Limb (tissue), 2 donors: ENCODE data around the gene LYG1.
"Not testable (repeated sequence)": the region's sequence is repeated elsewhere in the genome, so short reads cannot be mapped to it uniquely, and the experiment has no call there.

Experiments used
- DNase-seq, 2 donors: peaks; one replicate each; pipeline ENCODE4 v3.0.0-alpha.2; 2016; ENCODE audit errors: extremely low spot score in 2 of 2

Gene LYG1

DNA sequence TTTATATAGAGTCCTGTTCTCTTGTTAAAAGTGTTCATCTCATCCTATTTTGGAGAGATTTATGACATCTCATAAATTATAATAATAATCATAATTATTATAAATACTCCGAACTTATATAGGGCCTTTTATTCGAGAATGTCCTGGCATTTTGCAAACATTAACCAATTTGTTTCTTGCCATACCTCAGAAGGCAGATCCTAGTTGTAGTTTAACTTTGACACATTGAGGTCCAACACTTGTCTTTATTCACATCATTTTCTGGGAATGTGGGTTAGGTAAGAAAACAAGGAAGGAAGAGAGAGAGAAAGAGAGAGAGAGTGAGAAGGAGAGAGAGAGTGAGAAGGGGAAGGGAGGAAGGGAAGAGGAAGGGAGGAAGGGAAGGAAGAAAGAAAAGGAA, at the start of gene LYG1:
Gene LYG1, minus strand, starts transcription at position 101 of the 400 bp plus-strand sequence. CDS start 5,527 bp downstream, outside the sequence.
- not testable (repeated sequence) for DNase-seq

DNA sequence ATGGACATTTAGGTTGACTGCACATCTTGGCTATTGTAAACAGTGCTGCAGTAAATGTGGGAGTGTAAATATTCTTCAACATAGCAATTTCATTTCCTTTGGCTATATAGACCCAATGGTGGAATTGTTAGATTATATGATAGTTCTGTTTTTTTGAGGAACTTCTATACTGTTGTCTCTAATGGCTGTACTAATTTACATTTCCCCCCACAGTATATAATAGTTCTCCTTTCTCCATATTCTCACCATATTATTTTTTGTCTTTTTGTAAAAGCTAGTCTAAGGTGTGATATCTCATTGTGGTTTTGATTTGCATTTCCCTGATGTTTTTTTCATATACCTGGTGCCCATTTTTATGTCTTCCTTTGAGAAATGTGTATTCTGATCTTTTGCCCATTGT, 49.2 kb upstream of the LYG1 start:
- no peak for DNase-seq

DNA sequence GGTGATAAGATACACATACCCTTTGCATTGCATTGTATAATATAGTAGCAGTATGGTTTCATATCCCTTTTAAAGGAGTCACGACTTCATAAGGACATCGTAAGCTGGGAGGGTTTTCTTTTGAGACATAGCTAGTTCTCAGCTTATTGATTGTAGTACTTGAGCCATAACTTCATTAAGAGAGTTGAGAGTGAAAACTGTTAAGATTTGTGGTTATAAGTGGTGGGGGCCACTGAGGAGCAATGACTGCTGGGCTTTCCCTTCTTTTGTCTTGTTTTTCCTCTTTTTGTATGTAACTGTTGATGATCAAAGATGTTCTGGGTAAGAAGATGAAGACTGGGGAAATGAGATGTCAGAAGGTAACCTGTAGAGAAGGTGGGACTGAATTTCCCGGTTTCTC, 47.2 kb upstream of the LYG1 start:
- DNase-seq, result no peak

DNA sequence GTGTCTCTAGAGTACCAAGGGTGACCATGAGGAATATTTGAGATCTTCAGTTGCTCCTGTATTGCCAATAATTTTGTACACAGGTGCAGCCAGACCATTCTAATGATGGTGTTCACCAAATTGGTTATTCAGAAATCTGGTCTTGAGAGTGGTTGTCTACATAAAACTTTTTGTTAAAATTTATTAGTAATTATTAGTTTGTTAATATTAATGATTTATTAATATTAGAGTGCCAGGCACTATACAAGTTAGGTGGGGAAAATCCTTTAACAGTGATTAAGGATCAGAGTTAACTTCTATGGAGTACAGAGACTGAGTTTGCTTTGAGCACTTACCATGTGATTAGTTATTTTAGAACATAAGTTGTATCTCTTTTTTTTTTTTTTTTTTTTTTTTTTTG, 45.2 kb upstream of the LYG1 start:
- DNase-seq, result no peak

DNA sequence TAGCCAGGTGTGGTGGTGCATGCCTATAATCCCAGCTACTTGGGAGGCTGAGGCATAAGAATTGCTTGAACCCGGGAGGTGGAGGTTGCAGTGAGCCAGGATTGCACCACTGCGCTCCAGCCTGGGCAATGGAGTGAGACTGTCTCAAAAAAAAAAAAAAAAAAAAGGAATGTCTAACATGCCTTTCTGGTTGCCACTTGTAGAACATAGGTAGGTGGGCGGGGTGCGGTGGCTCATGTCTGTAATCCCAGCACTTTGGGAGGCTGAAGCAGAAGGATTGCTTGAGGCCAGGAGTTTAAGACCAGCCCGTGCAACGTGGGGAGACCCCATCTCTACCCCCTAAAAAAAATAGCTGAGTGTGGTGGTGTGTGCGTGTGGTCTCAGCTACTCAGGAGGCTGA, 44.4 kb upstream of the LYG1 start:
- not testable (repeated sequence) for DNase-seq

DNA sequence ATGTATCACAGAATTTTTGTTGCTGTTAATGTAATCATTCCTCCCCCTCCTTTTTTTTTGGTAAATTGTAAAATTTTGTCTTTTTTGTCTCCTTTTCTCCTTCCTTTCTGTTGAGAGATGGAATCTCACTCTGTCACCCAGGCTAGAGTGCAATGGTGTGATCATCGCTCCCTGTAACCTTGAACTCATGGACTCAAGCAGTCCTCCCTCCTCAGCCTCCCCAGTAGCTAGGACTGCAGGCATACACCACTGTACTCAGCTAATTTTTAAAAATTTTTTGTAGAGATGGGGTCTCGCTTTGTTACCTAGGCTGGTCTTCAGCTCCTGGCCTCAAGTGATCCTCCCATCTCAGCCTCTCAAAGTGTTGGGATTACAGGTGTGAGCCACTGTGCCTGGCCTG, 41.5 kb upstream of the LYG1 start:
- no peak for DNase-seq

DNA sequence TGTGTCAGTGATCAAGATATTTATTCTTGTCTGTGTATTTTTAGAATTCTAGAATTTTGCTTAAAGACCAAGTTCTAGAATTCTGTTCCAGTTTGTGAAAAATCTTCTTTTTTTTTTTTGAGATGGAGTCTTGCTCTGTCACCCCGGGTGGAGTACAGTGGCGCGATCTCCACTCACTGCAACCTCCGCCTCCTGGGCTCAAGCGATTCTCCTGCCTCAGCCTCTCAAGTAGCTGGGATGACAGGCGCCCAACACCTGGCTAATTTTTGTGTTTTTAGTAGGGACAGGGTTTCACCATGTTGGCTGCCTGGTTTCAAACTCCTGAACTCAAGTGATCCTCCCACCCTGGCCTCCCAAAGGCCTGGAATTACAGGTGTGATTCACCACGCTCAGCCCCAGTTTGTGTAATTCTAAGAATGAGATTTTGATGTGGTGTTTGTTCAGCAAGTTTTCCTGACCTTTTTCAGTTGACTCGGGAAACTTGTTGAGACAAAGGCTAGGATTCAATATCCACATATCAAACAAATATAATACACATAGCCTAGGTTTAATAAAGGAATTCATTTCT, 39.8 kb upstream of the LYG1 start:
- no peak for DNase-seq

DNA sequence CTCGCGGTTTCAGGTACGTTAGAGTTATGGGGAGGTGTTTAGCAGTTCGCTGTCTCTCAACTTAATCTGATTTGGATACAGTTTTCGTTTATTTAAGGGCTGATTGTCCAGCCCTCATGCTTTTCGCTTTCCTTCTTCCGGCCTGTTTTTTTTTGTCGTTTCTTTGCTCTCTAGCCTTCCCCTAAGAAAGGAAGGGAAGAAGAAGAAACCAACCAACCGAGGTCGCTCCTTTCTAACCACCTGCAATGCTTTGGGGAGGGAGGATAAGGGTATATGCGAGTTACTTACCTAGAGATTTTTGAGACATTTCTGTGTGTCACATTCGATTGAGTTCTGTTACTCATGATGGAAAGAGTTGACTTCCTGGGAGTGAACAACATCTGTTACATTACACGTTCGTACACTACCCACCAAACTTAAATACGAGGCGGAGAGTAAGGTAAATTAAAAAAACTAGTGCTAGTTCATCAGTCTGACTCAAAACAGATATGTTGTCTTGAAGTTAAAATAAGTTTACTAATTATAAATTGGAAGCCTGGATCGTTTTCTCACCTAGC, 37.1 kb upstream of the LYG1 start:
- DNase-seq, result no peak

DNA sequence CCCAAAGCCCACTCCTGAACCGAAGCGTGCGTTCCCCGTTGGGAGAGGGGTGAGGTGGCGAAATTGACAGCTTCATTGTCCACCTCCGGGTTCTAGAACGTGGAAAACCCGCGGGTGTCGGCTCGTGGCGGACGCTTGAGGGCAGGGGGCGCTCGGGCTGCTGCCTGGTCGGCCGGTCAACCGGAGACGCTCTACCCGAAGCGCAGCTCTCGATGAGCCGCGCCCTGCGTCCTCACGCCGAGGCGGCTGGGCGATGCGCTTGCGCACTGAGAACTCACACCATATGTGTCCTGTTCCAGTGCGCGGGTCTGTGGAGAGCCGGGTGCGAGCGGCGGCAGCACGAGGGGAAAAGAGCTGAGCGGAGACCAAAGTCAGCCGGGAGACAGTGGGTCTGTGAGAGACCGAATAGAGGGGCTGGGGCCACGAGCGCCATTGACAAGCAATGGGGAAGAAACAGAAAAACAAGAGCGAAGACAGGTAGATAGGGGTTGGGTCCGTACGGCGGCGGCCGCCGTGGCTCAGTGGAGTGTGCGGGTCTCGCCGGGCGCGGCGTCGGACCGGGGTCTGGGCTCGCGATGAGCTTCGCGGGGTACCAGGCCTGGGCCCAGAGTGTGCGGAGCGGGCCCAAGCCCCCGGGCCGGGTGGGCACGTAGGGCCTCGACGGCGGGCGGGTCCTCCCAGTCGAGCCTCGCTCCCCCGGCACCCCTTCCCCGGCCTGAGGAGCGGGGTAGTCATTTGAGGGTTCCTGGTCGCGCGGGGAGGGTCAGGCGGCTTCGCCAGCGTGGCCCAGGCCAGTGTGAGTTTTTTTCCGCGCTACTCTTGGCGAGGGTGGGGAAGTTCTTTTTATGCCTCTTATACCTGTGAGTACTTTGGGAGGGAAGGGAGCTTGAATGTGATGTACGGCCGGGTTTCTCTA, 36.4 kb upstream of the LYG1 start, which contains the start of gene EIF5B:
Gene EIF5B, plus strand, starts transcription at position 277 of the 916 bp plus-strand sequence. Its CDS starts 166 bp downstream, at position 443.
- DNase-seq, result peak; percentile 95 to 96

DNA sequence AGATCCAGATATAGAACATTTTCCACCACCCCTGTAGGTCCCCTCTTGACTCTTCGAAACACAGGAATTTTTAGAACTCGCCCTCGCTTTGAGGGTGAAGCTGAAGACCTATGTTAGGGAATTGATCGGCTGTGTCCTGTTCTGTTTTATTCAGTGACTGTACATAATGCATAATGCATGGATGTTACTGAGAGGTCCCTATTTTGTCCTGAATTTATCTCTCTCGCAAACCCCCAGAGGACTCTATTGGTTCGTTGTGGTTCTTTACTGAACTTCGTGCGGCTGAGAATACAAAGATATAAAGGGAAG, 35.8 kb upstream of the LYG1 start:
- no peak for DNase-seq

DNA sequence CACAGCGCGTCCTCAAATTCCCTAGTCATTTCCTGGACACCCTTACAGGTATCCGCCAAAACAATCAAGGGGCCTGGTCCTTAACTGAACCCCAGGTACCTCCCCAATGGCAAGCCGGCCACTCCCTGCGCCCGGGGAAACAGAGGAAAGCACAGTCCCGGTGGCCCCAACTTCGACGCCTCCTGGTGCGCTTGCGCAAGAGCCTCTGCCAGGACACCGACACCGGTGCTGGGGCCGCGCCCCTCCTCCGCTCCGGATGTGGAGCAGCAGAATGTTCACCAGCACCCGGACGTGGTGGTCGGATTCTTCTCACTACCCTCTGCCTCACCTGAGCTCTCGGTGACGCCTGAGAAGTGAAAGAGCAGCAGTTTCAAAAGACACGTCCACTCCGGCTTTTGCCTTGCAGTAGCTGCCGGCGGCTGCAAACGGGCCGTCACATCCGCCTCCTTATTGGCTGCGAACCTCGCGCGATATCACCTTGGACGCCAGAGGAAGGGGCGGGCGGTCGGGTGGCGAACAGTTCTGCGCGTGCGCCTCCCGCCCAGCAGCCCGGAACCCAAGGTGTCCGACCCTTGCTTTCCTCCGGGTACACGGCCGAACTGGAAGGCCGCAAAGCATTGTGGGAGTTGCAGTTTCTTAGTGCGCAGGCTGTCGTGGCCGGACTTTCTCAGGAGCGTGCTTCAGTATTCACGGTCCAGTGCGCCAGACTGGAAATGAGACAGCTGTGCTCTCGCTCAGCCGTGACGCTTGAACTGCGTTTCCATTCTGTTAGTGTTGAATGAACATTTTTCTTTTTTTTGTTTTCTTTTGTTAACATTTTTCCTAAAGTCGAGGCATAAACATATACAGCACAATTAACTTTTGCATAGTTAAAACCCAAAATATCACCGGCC, 35.2 kb upstream of the LYG1 start, which contains the start of gene TXNDC9:
Gene TXNDC9, minus strand, starts transcription at position 423 of the 893 bp plus-strand sequence. CDS start 3,123 bp downstream, outside the sequence.
- DNase-seq, result peak; percentile 98 to 100

DNA sequence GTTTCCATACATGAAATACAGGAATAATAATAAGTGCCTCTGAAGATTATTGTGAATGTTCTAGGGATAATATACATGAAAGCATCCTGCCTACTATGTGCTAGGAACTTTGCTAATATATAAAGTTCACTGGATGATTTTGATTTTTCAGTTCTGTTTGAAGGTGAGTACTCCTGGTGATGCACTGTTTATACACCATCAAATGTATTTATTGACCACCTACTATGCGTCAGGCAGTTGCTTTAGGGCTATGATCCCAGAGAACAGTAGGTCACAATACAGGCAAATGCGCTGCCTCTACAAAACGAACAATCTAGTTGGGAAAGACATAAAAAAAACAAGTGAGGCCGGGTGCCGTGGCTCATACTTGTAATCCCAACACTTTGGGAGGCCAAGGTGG, 24.4 kb upstream of the LYG1 start:
- DNase-seq, result no peak

DNA sequence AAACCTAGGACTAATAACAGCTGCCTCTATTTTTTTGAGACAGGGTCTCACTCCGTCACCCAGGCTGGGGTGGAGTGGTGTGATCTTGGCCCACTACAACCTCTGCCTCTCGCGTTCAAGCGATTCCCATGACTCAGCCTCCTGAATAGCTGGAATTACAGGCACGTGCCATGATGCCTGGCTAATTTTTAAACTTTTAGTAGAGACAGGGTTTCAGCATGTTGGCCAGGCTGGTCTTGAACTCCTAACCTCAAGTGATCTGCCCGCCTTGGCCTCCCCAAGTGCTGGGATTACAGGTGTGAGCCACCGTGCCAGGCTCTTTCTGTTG, 16.8 kb upstream of the LYG1 start:
- not testable (repeated sequence) for DNase-seq

DNA sequence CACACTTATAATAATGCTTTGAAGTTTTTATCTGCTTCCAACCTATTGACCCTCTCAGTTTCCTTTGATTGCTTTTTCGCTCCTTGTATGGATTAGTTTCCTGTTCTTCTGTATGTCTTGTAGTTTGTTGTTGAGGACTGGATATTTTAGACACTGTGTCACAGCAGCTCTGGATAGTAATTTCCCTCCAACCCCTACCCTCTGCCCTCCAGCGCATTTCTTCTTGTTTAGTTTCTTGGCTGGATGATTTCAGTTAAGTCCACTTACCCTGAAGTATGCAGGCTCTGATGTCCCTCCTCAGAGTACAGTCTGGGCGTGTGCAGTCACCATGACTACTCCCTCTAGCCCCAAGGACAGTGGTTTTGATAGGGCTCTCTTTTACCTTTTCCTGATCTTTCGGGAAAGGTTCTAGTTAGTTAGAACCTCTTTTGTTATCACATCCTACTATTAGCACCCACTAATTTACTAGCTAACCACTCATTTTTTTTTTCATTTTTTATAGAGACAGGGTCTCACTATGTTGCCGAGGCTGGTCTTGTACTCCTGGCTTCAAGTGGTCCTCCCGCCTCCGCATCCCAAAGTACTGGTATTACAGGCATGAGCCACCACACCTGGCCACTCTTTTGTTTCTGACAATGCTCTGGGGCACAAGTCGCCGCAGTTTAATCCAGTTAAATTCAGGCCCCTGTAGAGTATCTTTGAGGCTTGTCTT, 16.3 kb upstream of the LYG1 start:
- no peak for DNase-seq

DNA sequence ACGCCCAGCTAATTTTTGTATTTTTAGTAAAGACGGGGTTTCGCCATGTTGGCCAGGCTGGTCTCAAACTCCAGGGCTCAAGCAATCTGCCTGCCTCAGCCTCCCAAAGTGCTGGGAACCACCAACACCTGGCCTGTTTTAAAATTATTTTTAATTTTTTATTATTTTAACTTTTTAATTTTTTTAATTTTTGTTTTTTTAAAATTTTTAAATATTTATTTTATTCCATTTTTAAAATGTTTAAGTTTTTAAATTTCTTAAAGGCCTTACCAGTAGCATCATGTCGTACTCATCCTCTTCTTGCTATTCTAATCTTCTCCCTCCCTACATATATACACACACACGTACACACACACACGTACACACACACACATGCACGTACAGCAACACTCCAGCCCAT, 1.4 kb downstream of the LYG1 start:
- no peak for DNase-seq

DNA sequence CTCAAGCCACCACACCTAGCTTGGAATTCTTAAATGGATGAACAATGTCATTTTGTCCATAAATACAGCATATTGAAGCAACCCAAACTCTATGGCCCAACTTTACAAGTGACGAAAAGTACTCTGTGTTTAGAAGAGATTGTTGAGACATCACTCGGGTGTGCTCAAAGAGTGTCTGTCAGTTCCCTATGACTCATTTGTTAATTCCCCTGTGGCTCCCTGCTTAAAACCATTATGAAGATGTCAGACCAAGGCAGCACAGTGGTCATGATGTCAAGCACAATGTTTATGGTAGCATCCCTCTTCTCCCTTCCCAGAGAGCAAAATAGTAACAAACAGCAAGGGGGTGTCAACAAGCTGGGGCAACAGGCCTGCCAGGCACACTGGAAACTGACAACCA, 3.0 kb downstream of the LYG1 start:
- DNase-seq, result no peak

DNA sequence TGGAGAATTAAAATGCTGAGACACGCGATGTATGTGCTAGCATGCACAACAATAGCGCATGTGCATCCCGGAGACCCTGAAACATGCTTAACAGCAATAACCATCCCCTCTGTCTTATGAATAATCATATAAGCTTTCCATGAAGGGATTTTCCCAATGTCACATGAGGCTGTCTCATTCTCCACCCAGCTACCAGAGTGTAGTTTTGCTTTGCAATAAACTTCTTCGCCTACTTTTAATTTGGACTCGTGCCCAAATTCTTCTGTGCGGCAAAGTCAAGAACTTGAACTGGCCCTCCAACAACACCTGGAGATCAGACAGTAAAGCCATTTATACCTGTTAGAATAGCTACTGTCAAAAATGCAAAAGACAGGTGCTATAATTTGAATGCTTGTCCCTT, 15.5 kb downstream of the LYG1 start:
- DNase-seq, result no peak

DNA sequence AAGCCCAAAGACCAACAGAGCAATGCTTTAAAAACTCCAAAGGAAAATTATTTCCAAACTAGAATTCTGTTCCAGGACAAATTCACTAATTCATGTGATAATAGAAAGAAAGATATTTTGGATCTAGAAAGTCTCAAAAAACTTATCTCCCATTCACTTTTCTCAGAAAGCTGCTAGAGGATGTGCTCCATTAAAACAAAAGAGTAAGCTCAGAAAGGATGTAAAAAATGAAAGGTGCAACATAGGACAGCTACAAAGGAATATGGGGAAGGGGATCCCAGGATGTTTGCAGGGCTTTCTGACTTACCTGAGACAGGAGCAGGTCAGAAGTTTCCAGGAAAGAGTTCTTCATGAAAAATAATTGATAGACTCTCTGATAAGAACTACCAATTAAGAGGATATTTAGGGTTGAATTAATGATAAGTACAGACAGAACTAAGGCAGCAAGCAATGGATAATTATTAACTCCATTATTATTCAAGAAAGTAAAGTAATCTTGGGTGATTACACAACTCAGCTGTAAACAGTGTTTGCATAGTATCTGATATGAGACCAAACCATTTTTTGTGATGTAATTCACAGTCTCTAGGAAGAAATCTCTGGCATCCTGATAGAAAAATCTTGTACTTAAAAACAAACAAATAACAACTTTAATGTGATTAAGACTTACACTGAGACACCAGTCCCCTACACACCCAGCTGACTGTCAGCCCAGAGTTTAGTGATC, 20.9 kb downstream of the LYG1 start:
- no peak for DNase-seq

DNA sequence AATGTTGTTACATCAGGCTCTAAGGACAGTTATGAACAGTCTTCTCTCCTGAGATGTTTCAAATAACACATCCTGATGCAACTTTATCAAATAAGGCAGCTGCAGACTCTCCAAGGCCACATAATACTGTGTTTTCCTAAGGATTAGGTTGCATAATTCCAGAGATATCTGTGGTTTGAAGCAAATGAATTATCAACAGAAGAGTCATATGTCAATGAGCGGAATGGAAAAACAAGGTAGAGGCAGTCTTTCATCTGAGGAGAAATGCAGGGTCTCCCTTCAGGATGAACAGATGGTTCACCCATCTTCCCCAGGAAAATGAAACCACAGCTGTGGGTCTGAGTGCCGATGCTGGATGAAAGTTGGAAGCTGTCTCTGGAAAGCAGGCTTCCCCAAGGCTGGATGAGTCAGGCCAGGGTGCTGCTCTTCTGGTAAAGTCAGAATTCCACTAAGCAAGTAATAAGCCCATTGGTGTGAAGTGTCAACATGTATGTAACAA, 22.2 kb downstream of the LYG1 start:
- no peak for DNase-seq

DNA sequence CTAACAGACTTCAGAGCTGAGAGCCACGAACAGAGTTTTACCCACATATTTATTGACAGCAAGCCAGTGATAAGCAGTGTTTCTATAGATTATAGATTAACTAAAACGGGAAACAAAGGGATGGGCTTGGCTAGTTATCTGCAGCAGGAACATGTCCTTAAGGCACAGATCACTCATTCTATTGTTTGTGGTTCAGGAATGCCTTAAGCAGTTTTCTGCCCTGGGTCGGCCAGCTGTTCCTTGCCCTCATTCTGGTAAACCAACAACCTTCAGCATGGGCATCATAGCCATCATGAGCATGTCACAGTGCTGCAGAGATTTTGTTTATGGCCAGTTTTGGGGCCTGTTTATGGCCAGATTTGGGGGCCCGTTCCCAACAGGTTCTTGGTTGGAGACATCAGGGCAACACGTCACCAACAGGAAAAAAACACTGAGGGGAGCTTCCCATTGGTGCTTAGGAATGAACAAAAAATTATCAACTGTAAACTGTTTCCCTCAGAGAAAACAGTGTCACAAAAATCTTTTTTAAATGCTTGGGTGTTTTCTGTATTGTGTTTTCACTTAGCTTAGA, 22.7 kb downstream of the LYG1 start:
- not testable (repeated sequence) for DNase-seq
